NB4 (cell line): ENCODE data around the gene STK35.

Source experiments
- DNase-seq: peaks from one replicate; pipeline ENCODE4 v3.0.0; 2010; ENCODE audit warnings: low read depth
- H3K4me3 ChIP-seq: one replicate; pipeline ENCODE4 v1.5.1; 2011; ENCODE audit warnings: mild to moderate bottlenecking, low read depth, low read length, moderate library complexity
- CTCF ChIP-seq: IDR thresholded peaks from one replicate; pipeline ENCODE4 v1.5.1; 2012; ENCODE audit warnings: low read depth, low read length
- MAX ChIP-seq: IDR thresholded peaks from 2 replicates; pipeline ENCODE4 v1.6.1; 2011; ENCODE audit warnings: low read depth, low read length
- MYC ChIP-seq: IDR thresholded peaks from 2 replicates; pipeline ENCODE4 v1.6.1; 2011; ENCODE audit warnings: low read depth, low read length
- POLR2A ChIP-seq: IDR thresholded peaks from 2 replicates; pipeline ENCODE4 v1.6.1; 2011; ENCODE audit warnings: mild to moderate bottlenecking; ENCODE audit not compliant: insufficient read length; ENCODE audit errors: extremely low read depth

Gene STK35

GRCh38 chr20:2108498-2108897 is 6.9 kb downstream of the STK35 start:
- TF ChIP-seq MAX (no peak), POLR2A (no peak), CTCF (no peak), MYC (no peak)
- no peak overlapping the region for H3K4me3 ChIP-seq
- DNase-seq = no peak

GRCh38 chr20:2108987-2109386 is 7.4 kb downstream of the STK35 start:
- DNase-seq = no peak
- TF ChIP-seq CTCF = no peak
- TF ChIP-seq MYC = no peak
- no peak for TF ChIP-seq POLR2A
- TF ChIP-seq MAX = no peak
- H3K4me3 ChIP-seq = no peak overlapping the region

- TF ChIP-seq MYC (no peak), CTCF (no peak), MAX (no peak)
- DNase-seq = no peak
- H3K4me3 ChIP-seq = no peak overlapping the region
Measured at GRCh38 chr20:2109425-2110210, 8.0 kb downstream of the STK35 start.

GRCh38 chr20:2112910-2113309 is 11.3 kb downstream of the STK35 start:
- no peak overlapping the region for H3K4me3 ChIP-seq
- no peak for TF ChIP-seq POLR2A
- no peak for DNase-seq

GRCh38 chr20:2114127-2114959 is 12.7 kb downstream of the STK35 start:
- no peak overlapping the region for H3K4me3 ChIP-seq
- TF ChIP-seq MYC (no peak), CTCF (no peak), MAX (no peak), POLR2A (no peak)
- DNase-seq = no peak

GRCh38 chr20:2114990-2115681 is 13.5 kb downstream of the STK35 start:
- H3K4me3 ChIP-seq = no peak overlapping the region
- no peak for DNase-seq
- no peak for TF ChIP-seq CTCF
- no peak for TF ChIP-seq MYC
- no peak for TF ChIP-seq MAX
- no peak for TF ChIP-seq POLR2A
